Keratinocyte (primary cell): ENCODE results near the gene ENDOG.

Source experiments
- EZH2 ChIP-seq: IDR thresholded peaks from one replicate; pipeline ENCODE4 v1.6.1; 2012; ENCODE audit warnings: inconsistent platforms, mild to moderate bottlenecking, low read length, moderate library complexity
- TF ChIP-seq, protein P1 (sequence below), 3 experiments: IDR thresholded peaks in 1 of 3; conservative IDR thresholded peaks in 1 of 3; optimal IDR thresholded peaks in 1 of 3; 2 replicates in 2 of 3; 3 replicates in 1 of 3; pipeline versions ENCODE3 to v1.5.1; 2011; ENCODE audit warnings: low read length in 3 of 3, mild to moderate bottlenecking in 3 of 3, moderate library complexity in 2 of 3, control low read depth in 1 of 3, inconsistent platforms in 1 of 3; ENCODE audit not compliant: insufficient read depth in 2 of 3; ENCODE audit errors: extremely low read depth in 1 of 3

DNA sequence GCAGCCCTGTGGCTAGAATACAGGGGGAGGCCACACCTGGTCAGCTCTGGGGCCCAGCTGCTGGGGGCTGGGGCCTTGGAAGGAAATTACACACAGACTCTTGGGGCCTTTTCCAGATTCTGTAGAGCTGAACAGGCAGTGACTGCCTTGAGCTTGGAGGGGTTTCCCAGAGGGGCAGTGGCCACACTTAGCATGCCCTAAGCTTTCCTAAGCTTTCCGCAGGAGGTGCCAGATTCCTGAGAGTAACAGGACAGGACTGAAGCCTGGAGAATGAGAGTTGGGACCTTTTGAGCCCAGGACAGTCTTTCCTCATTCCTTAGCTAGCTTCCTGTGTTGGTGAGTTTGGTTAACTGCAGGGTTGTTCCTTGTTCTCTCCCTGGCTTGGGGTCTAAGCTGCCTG lies 29.9 kb upstream of the ENDOG start:
- TF ChIP-seq, protein P1, sequence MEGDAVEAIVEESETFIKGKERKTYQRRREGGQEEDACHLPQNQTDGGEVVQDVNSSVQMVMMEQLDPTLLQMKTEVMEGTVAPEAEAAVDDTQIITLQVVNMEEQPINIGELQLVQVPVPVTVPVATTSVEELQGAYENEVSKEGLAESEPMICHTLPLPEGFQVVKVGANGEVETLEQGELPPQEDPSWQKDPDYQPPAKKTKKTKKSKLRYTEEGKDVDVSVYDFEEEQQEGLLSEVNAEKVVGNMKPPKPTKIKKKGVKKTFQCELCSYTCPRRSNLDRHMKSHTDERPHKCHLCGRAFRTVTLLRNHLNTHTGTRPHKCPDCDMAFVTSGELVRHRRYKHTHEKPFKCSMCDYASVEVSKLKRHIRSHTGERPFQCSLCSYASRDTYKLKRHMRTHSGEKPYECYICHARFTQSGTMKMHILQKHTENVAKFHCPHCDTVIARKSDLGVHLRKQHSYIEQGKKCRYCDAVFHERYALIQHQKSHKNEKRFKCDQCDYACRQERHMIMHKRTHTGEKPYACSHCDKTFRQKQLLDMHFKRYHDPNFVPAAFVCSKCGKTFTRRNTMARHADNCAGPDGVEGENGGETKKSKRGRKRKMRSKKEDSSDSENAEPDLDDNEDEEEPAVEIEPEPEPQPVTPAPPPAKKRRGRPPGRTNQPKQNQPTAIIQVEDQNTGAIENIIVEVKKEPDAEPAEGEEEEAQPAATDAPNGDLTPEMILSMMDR (optimal IDR thresholded peaks at IDR 0.05 in 1 of 3, IDR thresholded peaks at IDR 0.05 in 1 of 3, conservative IDR thresholded peaks at IDR 0.05 in 1 of 3; ENCODE audit: extremely low read depth in 1 of 3, insufficient read depth in 2 of 3, low read length in 3 of 3), result no peak
- no peak for TF ChIP-seq EZH2
